ENCODE results near the gene LRG1. TPM values are rescaled to one million over a fixed set of nuclear protein-coding genes. Genes with fewer than 3 reads are reported as not detected.

The LRG1 gene
- total and polyA plus RNA-seq, 2 of the 13 experiments (the other 11 are each of a cell fraction or from before 2014, with no cell fraction given): 12.0 to 39.3 TPM

DNA sequence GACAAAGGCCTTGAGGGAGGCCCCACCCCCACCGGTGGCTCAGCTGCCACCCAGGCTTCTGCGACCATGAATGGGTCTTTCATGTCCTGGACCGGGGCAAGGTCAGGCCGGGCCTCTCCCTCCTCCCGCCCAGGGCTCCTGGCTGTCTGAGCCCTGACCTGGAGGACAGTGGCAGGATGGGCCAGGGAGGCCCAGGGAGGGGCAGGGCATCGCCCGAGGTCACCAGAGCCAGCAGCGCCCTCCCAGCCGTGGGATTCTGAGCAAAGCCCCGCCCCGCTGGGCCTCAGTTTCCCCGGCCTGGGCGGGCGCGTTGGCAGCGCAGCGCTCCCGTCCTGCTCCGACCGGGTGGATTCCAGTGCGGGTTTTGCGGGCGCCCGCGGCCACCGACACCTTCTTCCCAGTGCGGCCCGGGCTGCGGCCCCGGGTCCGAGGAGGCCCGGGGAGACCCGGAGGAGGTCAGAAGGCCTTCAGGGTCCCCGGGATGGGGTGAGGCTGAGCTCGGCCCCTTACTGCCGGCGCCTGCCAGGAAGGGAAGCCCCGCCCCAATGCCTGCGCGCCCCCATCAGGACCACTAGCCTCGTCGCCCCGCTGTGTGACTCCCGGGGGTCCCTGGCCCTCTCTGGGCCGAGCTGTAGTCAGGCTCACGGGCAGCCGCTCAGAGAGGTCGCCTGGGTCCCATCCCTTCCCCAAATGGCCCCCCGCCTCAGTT, 44.3 kb upstream of the LRG1 start (continued):
- TF ChIP-seq TGIF2 (CRISPR knock-in tag; IDR thresholded peaks at IDR 0.05) (peak; percentile 71; the same call in 1 of the 2 replicates), POLR2A (IDR thresholded peaks at IDR 0.05; ENCODE audit: insufficient read depth in 1 of 2, low read depth in 2 of 2, low read length in 2 of 2) (peak; percentile 58 to 60; a peak in 3 of 4 replicates), ZNF777 (CRISPR knock-in tag; IDR thresholded peaks at IDR 0.05) (peak; percentile 65; the same call in 1 of the 2 replicates), MAFG (CRISPR knock-in tag; IDR thresholded peaks at IDR 0.05) (no peak), MBD4 (IDR thresholded peaks at IDR 0.05; ENCODE audit: borderline replicate concordance, low read length) (no peak), CBX5 (CRISPR knock-in tag; IDR thresholded peaks at IDR 0.05; ENCODE audit: borderline replicate concordance) (peak; percentile 67; the same call in 1 of the 2 replicates), AKAP8 (CRISPR knock-in tag; IDR thresholded peaks at IDR 0.05) (peak; percentile 94), ZNF558 (CRISPR knock-in tag; IDR thresholded peaks at IDR 0.05; ENCODE audit: borderline replicate concordance) (0 out of 2 replicates have a peak, but pooled peaks have one; percentile 52), THAP11 (CRISPR knock-in tag; IDR thresholded peaks at IDR 0.05) (peak; percentile 74), PCBP2 (optimal IDR thresholded peaks at IDR 0.05; ENCODE audit: low read depth, low read length, poor library complexity, severe bottlenecking) (no peak), ZSCAN22 (CRISPR knock-in tag; IDR thresholded peaks at IDR 0.05) (no peak), HNF4A (CRISPR knock-in tag; IDR thresholded peaks at IDR 0.05) (peak; percentile 95), KLF6 (CRISPR knock-in tag; IDR thresholded peaks at IDR 0.05) (no peak), ZNF124 (CRISPR knock-in tag; IDR thresholded peaks at IDR 0.05) (peak; percentile 47; the same call in 1 of the 2 replicates), MTA3 (CRISPR knock-in tag; IDR thresholded peaks at IDR 0.05) (no peak), SIN3B (IDR thresholded peaks at IDR 0.05; ENCODE audit: low read length) (no peak), ZNF326 (CRISPR knock-in tag; IDR thresholded peaks at IDR 0.05; ENCODE audit: borderline replicate concordance) (0 out of 2 replicates have a peak, but pooled peaks have one; percentile 49), AGO1 (IDR thresholded peaks at IDR 0.05; ENCODE audit: low read depth, low read length, poor library complexity, severe bottlenecking) (peak; percentile 69), SRSF1 (optimal IDR thresholded peaks at IDR 0.05; ENCODE audit: low read depth, low read length) (no peak), ATF7-NPFF (CRISPR knock-in tag; IDR thresholded peaks at IDR 0.05; ENCODE audit: low read depth) (peak; percentile 14; the same call in 1 of the 2 replicates), ZNF605 (CRISPR knock-in tag; IDR thresholded peaks at IDR 0.05) (peak; percentile 10; the same call in 1 of the 2 replicates), CENPT (CRISPR knock-in tag; IDR thresholded peaks at IDR 0.05; ENCODE audit: low read depth) (no peak), ZNF556 (CRISPR knock-in tag; IDR thresholded peaks at IDR 0.05; ENCODE audit: borderline replicate concordance) (peak; percentile 76; the same call in 1 of the 2 replicates), NR1H2 (CRISPR knock-in tag; IDR thresholded peaks at IDR 0.05; ENCODE audit: borderline replicate concordance, low read depth) (no peak), GABPA (IDR thresholded peaks at IDR 0.05; ENCODE audit: low read depth, low read length) (no peak), GABPA (CRISPR knock-in tag; IDR thresholded peaks at IDR 0.05; ENCODE audit: low read depth) (0 out of 2 replicates have a peak, but pooled peaks have one; percentile 23), EHMT2 (IDR thresholded peaks at IDR 0.05; ENCODE audit: borderline replicate concordance, low read depth, low read length) (no peak), SMAD9 (CRISPR knock-in tag; IDR thresholded peaks at IDR 0.05) (no peak)
- TF ChIP-seq, protein P1, sequence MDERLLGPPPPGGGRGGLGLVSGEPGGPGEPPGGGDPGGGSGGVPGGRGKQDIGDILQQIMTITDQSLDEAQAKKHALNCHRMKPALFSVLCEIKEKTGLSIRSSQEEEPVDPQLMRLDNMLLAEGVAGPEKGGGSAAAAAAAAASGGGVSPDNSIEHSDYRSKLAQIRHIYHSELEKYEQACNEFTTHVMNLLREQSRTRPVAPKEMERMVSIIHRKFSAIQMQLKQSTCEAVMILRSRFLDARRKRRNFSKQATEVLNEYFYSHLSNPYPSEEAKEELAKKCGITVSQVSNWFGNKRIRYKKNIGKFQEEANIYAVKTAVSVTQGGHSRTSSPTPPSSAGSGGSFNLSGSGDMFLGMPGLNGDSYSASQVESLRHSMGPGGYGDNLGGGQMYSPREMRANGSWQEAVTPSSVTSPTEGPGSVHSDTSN (CRISPR knock-in tag; IDR thresholded peaks at IDR 0.05): no peak
- TF ChIP-seq, protein P2, sequence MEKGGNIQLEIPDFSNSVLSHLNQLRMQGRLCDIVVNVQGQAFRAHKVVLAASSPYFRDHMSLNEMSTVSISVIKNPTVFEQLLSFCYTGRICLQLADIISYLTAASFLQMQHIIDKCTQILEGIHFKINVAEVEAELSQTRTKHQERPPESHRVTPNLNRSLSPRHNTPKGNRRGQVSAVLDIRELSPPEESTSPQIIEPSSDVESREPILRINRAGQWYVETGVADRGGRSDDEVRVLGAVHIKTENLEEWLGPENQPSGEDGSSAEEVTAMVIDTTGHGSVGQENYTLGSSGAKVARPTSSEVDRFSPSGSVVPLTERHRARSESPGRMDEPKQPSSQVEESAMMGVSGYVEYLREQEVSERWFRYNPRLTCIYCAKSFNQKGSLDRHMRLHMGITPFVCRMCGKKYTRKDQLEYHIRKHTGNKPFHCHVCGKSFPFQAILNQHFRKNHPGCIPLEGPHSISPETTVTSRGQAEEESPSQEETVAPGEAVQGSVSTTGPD (CRISPR knock-in tag; IDR thresholded peaks at IDR 0.05): no peak
- TF ChIP-seq, protein P3, sequence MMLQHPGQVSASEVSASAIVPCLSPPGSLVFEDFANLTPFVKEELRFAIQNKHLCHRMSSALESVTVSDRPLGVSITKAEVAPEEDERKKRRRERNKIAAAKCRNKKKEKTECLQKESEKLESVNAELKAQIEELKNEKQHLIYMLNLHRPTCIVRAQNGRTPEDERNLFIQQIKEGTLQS (CRISPR knock-in tag; IDR thresholded peaks at IDR 0.05): no peak; the same call in 1 of the 2 replicates
